Esophagus muscularis mucosa (tissue), 3 donors: Measurements from ENCODE around the gene NPIPB4.
"Not testable (repeated sequence)": the region's sequence is repeated elsewhere in the genome, so short reads cannot be mapped to it uniquely, and the experiment has no call there.

Experiments
- POLR2A ChIP-seq: fragments of 450-650 bp; IDR thresholded peaks from one replicate; pipeline ENCODE4 v1.6.1; 2017; ENCODE audit warnings: antibody characterized with exemption, moderate library complexity, mild to moderate bottlenecking, low read depth
- TF ChIP-seq, protein P1 (sequence below), 3 experiments: fragments of 200-600 bp in 2 of 3; fragments of 450-650 bp in 1 of 3; sonication (generic) in 2 of 3; IDR thresholded peaks; one replicate each; pipeline ENCODE4 v1.5.1; 2017 to 2019; ENCODE audit warnings: antibody characterized with exemption in 3 of 3, mild to moderate bottlenecking in 2 of 3, moderate library complexity in 1 of 3

DNA sequence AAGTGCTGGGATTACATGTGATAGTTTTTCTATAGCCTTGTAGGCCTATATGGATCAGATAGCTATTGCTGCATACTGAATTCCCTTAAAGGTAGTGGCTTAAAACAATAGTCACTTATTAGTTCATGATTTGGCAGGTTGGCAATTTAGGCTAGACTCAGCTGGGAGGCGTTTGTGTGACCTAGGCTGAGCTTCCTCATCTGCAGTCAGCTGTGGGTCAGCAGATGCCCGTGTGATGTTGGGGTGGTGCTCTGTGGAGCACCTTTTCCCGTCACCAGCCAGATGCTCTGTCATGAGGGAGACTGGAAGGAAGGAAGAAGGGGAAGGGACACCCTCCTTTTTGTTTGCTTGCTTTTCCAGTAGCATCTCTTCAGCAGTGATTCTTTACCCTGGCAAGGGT is 64.2 kb downstream of the NPIPB4 start:
- not testable (repeated sequence) for TF ChIP-seq POLR2A
- TF ChIP-seq, protein P1, sequence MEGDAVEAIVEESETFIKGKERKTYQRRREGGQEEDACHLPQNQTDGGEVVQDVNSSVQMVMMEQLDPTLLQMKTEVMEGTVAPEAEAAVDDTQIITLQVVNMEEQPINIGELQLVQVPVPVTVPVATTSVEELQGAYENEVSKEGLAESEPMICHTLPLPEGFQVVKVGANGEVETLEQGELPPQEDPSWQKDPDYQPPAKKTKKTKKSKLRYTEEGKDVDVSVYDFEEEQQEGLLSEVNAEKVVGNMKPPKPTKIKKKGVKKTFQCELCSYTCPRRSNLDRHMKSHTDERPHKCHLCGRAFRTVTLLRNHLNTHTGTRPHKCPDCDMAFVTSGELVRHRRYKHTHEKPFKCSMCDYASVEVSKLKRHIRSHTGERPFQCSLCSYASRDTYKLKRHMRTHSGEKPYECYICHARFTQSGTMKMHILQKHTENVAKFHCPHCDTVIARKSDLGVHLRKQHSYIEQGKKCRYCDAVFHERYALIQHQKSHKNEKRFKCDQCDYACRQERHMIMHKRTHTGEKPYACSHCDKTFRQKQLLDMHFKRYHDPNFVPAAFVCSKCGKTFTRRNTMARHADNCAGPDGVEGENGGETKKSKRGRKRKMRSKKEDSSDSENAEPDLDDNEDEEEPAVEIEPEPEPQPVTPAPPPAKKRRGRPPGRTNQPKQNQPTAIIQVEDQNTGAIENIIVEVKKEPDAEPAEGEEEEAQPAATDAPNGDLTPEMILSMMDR (IDR thresholded peaks at IDR 0.05), result not testable (repeated sequence)
